Measurements from ENCODE around the gene PDLIM3.

PDLIM3 gene

DNA sequence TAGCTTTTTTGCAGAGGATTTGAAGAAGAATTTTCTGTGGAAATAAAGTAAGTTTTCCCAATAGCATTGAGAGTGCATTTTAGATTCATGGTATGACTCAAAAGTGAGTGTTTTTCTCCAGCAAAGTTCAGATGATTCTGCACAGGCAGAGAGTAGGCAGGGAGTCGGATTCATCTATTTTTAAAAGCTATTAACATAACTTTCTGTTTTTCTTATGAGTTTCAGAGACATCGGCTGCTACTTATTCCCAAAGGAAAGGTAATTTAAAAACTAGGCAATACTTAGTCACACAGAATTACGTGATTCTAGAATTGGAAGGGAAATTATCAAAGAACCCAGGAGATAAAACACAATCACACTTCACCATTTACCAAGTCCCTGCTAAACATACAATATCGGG lies 68.2 kb downstream of the PDLIM3 start:
- H3K36me3 ChIP-seq (replicated peaks; ENCODE audit: insufficient read depth, low read length): no peaks in the 10 kb centered on the region
- no peak overlapping the region for H3K27ac ChIP-seq (ENCODE audit: low read length)
- no peak overlapping the region for H3K9ac ChIP-seq (ENCODE audit: low read length)
- no peak overlapping the region for H3K4me2 ChIP-seq (ENCODE audit: low read depth, low read length)
- H3K9me2 ChIP-seq (replicated peaks; ENCODE audit: insufficient read depth, low read length): no peaks in the 10 kb centered on the region
- no peaks in the 10 kb centered on the region for H4K20me1 ChIP-seq (ENCODE audit: insufficient read depth, low read length)
- peaks cover 4% of the 10 kb centered on the region; the same call in 1 of the 2 replicates for H3F3A ChIP-seq (ENCODE audit: insufficient read depth, low read length)
- H3K27me3 ChIP-seq (replicated peaks; ENCODE audit: insufficient read depth, low read length): no peaks in the 10 kb centered on the region
- DNase-seq: no peak
- H2AFZ ChIP-seq (ENCODE audit: low read length): no peak overlapping the region
- H3K79me2 ChIP-seq (ENCODE audit: low read length): peaks cover 17% of the 10 kb centered on the region
- peaks cover 10% of the 10 kb centered on the region; the same call in 1 of the 2 replicates for H3K4me1 ChIP-seq (ENCODE audit: low read length)
- no peaks in the 10 kb centered on the region for H3K9me3 ChIP-seq (replicated peaks; ENCODE audit: insufficient read depth, low read length)
- no peak overlapping the region for H3K4me3 ChIP-seq (ENCODE audit: low read length)
- TF ChIP-seq, protein P1, sequence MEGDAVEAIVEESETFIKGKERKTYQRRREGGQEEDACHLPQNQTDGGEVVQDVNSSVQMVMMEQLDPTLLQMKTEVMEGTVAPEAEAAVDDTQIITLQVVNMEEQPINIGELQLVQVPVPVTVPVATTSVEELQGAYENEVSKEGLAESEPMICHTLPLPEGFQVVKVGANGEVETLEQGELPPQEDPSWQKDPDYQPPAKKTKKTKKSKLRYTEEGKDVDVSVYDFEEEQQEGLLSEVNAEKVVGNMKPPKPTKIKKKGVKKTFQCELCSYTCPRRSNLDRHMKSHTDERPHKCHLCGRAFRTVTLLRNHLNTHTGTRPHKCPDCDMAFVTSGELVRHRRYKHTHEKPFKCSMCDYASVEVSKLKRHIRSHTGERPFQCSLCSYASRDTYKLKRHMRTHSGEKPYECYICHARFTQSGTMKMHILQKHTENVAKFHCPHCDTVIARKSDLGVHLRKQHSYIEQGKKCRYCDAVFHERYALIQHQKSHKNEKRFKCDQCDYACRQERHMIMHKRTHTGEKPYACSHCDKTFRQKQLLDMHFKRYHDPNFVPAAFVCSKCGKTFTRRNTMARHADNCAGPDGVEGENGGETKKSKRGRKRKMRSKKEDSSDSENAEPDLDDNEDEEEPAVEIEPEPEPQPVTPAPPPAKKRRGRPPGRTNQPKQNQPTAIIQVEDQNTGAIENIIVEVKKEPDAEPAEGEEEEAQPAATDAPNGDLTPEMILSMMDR (IDR thresholded peaks at IDR 0.05; ENCODE audit: low read length): no peak
- TF ChIP-seq EZH2phosphoT487 (IDR thresholded peaks at IDR 0.05; ENCODE audit: low read length): no peak
- TF ChIP-seq EZH2 (optimal IDR thresholded peaks at IDR 0.05; ENCODE audit: low read depth, low read length): no peak

DNA sequence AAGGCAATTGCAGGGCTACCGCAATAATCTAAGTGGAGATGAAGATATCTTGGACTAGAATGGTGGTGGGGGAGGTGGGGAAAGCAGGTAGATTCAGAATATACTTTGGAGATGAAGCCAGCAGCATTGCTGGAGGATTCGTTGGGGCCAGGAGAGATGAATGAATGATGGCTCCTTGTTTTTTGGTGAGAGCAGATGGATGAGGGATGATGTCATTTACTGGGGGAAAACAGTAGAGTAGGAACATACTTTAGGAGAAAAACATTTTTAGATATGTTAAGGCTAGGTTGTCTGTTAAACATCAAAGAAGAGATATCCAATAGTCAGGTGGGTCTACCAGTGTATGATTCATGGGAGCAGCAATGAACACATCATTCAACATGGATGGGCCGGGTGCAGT lies 69.6 kb downstream of the PDLIM3 start:
- Histone ChIP-seq H3K4me1 (ENCODE audit: low read length) (peaks cover 10% of the 10 kb centered on the region; the same call in 1 of the 2 replicates), H2AFZ (ENCODE audit: low read length) (no peak overlapping the region), H3F3A (ENCODE audit: insufficient read depth, low read length) (no peaks in the 10 kb centered on the region), H3K36me3 (replicated peaks; ENCODE audit: insufficient read depth, low read length) (no peaks in the 10 kb centered on the region), H3K4me2 (ENCODE audit: low read depth, low read length) (no peak overlapping the region), H3K4me3 (ENCODE audit: low read length) (no peak overlapping the region), H3K27ac (ENCODE audit: low read length) (no peak overlapping the region), H3K79me2 (ENCODE audit: low read length) (peaks cover 10% of the 10 kb centered on the region), H4K20me1 (ENCODE audit: insufficient read depth, low read length) (no peaks in the 10 kb centered on the region), H3K9me2 (replicated peaks; ENCODE audit: insufficient read depth, low read length) (no peaks in the 10 kb centered on the region), H3K9me3 (replicated peaks; ENCODE audit: insufficient read depth, low read length) (no peaks in the 10 kb centered on the region), H3K9ac (ENCODE audit: low read length) (no peak overlapping the region), H3K27me3 (replicated peaks; ENCODE audit: insufficient read depth, low read length) (no peaks in the 10 kb centered on the region)
- no peak for TF ChIP-seq EZH2phosphoT487 (IDR thresholded peaks at IDR 0.05; ENCODE audit: low read length)
- no peak for TF ChIP-seq EZH2 (optimal IDR thresholded peaks at IDR 0.05; ENCODE audit: low read depth, low read length)
- TF ChIP-seq, protein P1 (IDR thresholded peaks at IDR 0.05; ENCODE audit: low read length): no peak
- no peak for DNase-seq

- Histone ChIP-seq H3K9ac (ENCODE audit: low read length) (no peak overlapping the region), H3K79me2 (ENCODE audit: low read length) (peaks cover 3% of the 10 kb centered on the region; the same call in 1 of the 2 replicates), H3K4me2 (ENCODE audit: low read depth, low read length) (no peak overlapping the region), H4K20me1 (ENCODE audit: insufficient read depth, low read length) (no peaks in the 10 kb centered on the region), H3K9me2 (replicated peaks; ENCODE audit: insufficient read depth, low read length) (no peaks in the 10 kb centered on the region), H3K27me3 (replicated peaks; ENCODE audit: insufficient read depth, low read length) (no peaks in the 10 kb centered on the region), H3K9me3 (replicated peaks; ENCODE audit: insufficient read depth, low read length) (no peaks in the 10 kb centered on the region), H3K4me3 (ENCODE audit: low read length) (no peak overlapping the region), H3K27ac (ENCODE audit: low read length) (no peak overlapping the region), H3K36me3 (replicated peaks; ENCODE audit: insufficient read depth, low read length) (no peaks in the 10 kb centered on the region), H2AFZ (ENCODE audit: low read length) (no peak overlapping the region), H3F3A (ENCODE audit: insufficient read depth, low read length) (no peaks in the 10 kb centered on the region), H3K4me1 (ENCODE audit: low read length) (peaks cover 6% of the 10 kb centered on the region; the same call in 1 of the 2 replicates)
- TF ChIP-seq, protein P1 (IDR thresholded peaks at IDR 0.05; ENCODE audit: low read length): no peak
- no peak for TF ChIP-seq EZH2 (optimal IDR thresholded peaks at IDR 0.05; ENCODE audit: low read depth, low read length)
- TF ChIP-seq EZH2phosphoT487 (IDR thresholded peaks at IDR 0.05; ENCODE audit: low read length): no peak
- no peak for DNase-seq
Measured at GRCh38 chr4:185464887-185465286, 70.4 kb downstream of the PDLIM3 start.

Data from MM.1S (cell line).